Suppressor macrophage (primary cell): ENCODE measurements around the gene GATAD2B.
"Not testable (repeated sequence)": the region's sequence is repeated elsewhere in the genome, so short reads cannot be mapped to it uniquely, and the experiment has no call there.

Experiments used
- DNase-seq, 4 experiments: peaks; one replicate each; pipeline ENCODE4 v3.0.0-alpha.2; 2020 to 2022

GATAD2B gene

GRCh38 chr1:153776845-153777370, 145.9 kb downstream of the GATAD2B start:
- DNase-seq, result no peak

- no peak for DNase-seq
Observed at GRCh38 chr1:153776352-153776751, 146.4 kb downstream of the GATAD2B start.

GRCh38 chr1:153775458-153776327, 147.1 kb downstream of the GATAD2B start:
- DNase-seq, result peak in 3 of 4 experiments; percentile 22 to 57 (median 52)

GRCh38 chr1:153774780-153775457, 147.9 kb downstream of the GATAD2B start, which contains the start of gene SLC27A3:
Gene SLC27A3, plus strand, starts transcription at chr1:153775407. Its CDS starts 91 bp downstream, at chr1:153775498.
- DNase-seq, result peak; percentile 65 to 81 (median 74)

- peak; percentile 47 to 75 (median 66) for DNase-seq
Observed at GRCh38 chr1:153774026-153774595, 148.7 kb downstream of the GATAD2B start.

GRCh38 chr1:153773096-153773921, 149.5 kb downstream of the GATAD2B start:
- peak; percentile 90 to 98 (median 92) for DNase-seq

GRCh38 chr1:153771841-153772593, 150.8 kb downstream of the GATAD2B start:
- DNase-seq, result no peak

- peak in 3 of 4 experiments; percentile 20 to 36 (median 31) for DNase-seq
Observed at GRCh38 chr1:153771261-153771660, 151.5 kb downstream of the GATAD2B start.

GRCh38 chr1:153770797-153771196, 152.0 kb downstream of the GATAD2B start:
- DNase-seq, result no peak

- peak in 3 of 4 experiments; percentile 41 to 59 (median 47) for DNase-seq
Observed at GRCh38 chr1:153769221-153769620, 153.6 kb downstream of the GATAD2B start.

- peak in 3 of 4 experiments; percentile 39 to 53 (median 49) for DNase-seq
Observed at GRCh38 chr1:153768316-153769181, 154.2 kb downstream of the GATAD2B start.

- DNase-seq, result no peak
Observed at GRCh38 chr1:153767519-153767918, 155.3 kb downstream of the GATAD2B start.

GRCh38 chr1:153766663-153767062, 156.1 kb downstream of the GATAD2B start:
- not testable (repeated sequence) for DNase-seq

- no peak for DNase-seq
Observed at GRCh38 chr1:153764310-153764709, 158.5 kb downstream of the GATAD2B start.

- DNase-seq, result no peak
Observed at GRCh38 chr1:153763365-153764225, 159.2 kb downstream of the GATAD2B start.

GRCh38 chr1:153760440-153760839, 162.3 kb downstream of the GATAD2B start:
- no peak for DNase-seq
